Glutamatergic neuron (in vitro differentiated cells): ENCODE data around the gene NOLC1. TPM values are rescaled to one million over a fixed set of nuclear protein-coding genes. Genes with fewer than 3 reads are reported as not detected.

Source experiments
- DNase-seq: peaks from one replicate; pipeline ENCODE4 v3.0.0; 2022
- H3K27ac Mint-ChIP-seq: one replicate; pipeline ENCODE4 v1.8.0; 2020; ENCODE audit warnings: mild to moderate bottlenecking, mixed read lengths, inconsistent platforms; ENCODE audit not compliant: unreplicated experiment
- H3K27me3 Mint-ChIP-seq: one replicate; pipeline ENCODE4 v1.8.0; 2020; ENCODE audit warnings: mild to moderate bottlenecking, moderate library complexity, mixed read lengths, inconsistent platforms; ENCODE audit not compliant: unreplicated experiment
- H3K36me3 Mint-ChIP-seq: one replicate; pipeline ENCODE4 v1.8.0; 2020; ENCODE audit warnings: mild to moderate bottlenecking, mixed read lengths, inconsistent platforms; ENCODE audit not compliant: unreplicated experiment
- H3K4me1 Mint-ChIP-seq: one replicate; pipeline ENCODE4 v1.8.0; 2020; ENCODE audit warnings: mild to moderate bottlenecking, low read depth, mixed read lengths, inconsistent platforms; ENCODE audit not compliant: unreplicated experiment
- H3K4me3 Mint-ChIP-seq: one replicate; pipeline ENCODE4 v1.8.0; 2020; ENCODE audit warnings: mild to moderate bottlenecking, mixed read lengths, inconsistent platforms; ENCODE audit not compliant: unreplicated experiment
- H3K9me3 Mint-ChIP-seq: one replicate; pipeline ENCODE4 v1.8.0; 2020; ENCODE audit warnings: mild to moderate bottlenecking, moderate library complexity, mixed read lengths, inconsistent platforms; ENCODE audit not compliant: unreplicated experiment
- CTCF ChIP-seq: fragments of 200-600 bp; sonication (generic); IDR thresholded peaks from one replicate; pipeline ENCODE4 v1.5.0; 2021; ENCODE audit not compliant: partially characterized antibody, unreplicated experiment
- total RNA-seq: library from RNA; stranded (reverse); fragmentation: NEBNext Ultra II Directional; extraction: Animal tissue kit (Norgen Biotek cat#: 25700); gene quantifications from one replicate; pipeline ENCODE4 v1.2.1, GENCODE V29; 2021; ENCODE audit not compliant: unreplicated experiment

NOLC1 gene
- total RNA-seq, 1 donor from 2014 or later, result 59.5 TPM

- no peak for DNase-seq
- Mint-ChIP-seq H3K4me1 (no peaks in the 10 kb centered on the region), H3K4me3 (no peak overlapping the region), H3K27ac (no peak overlapping the region), H3K36me3 (no peaks in the 10 kb centered on the region), H3K27me3 (peaks cover 2% of the 10 kb centered on the region), H3K9me3 (peaks cover 2% of the 10 kb centered on the region)
- no peak for TF ChIP-seq CTCF
Measured at GRCh38 chr10:102163342-102163989, 11.3 kb downstream of the NOLC1 start.

GRCh38 chr10:102167861-102168260 lies 15.7 kb downstream of the NOLC1 start:
- H3K9me3 Mint-ChIP-seq, result no peaks in the 10 kb centered on the region
- no peak overlapping the region for H3K4me3 Mint-ChIP-seq
- H3K27me3 Mint-ChIP-seq, result peaks cover 8% of the 10 kb centered on the region
- no peak for DNase-seq
- no peaks in the 10 kb centered on the region for H3K36me3 Mint-ChIP-seq
- no peak for TF ChIP-seq CTCF
- no peak overlapping the region for H3K27ac Mint-ChIP-seq
- no peaks in the 10 kb centered on the region for H3K4me1 Mint-ChIP-seq

- Mint-ChIP-seq H3K9me3 (no peaks in the 10 kb centered on the region), H3K4me1 (no peaks in the 10 kb centered on the region), H3K36me3 (no peaks in the 10 kb centered on the region), H3K27me3 (peaks cover 8% of the 10 kb centered on the region), H3K27ac (no peak overlapping the region), H3K4me3 (no peak overlapping the region)
- DNase-seq, result no peak
- no peak for TF ChIP-seq CTCF
Measured at GRCh38 chr10:102170602-102171001, 18.4 kb downstream of the NOLC1 start.

- Mint-ChIP-seq H3K27ac (no peak overlapping the region), H3K36me3 (no peaks in the 10 kb centered on the region), H3K4me1 (no peaks in the 10 kb centered on the region), H3K4me3 (no peak overlapping the region), H3K9me3 (no peaks in the 10 kb centered on the region), H3K27me3 (peaks cover 8% of the 10 kb centered on the region)
- no peak for DNase-seq
- TF ChIP-seq CTCF, result no peak
Measured at GRCh38 chr10:102172288-102172687, 20.1 kb downstream of the NOLC1 start.

- no peak for DNase-seq
- H3K4me1 Mint-ChIP-seq, result no peaks in the 10 kb centered on the region
- no peak overlapping the region for H3K4me3 Mint-ChIP-seq
- peaks cover 5% of the 10 kb centered on the region for H3K27me3 Mint-ChIP-seq
- no peaks in the 10 kb centered on the region for H3K36me3 Mint-ChIP-seq
- TF ChIP-seq CTCF, result no peak
- no peak overlapping the region for H3K27ac Mint-ChIP-seq
- no peaks in the 10 kb centered on the region for H3K9me3 Mint-ChIP-seq
Measured at GRCh38 chr10:102175415-102175814, 23.2 kb downstream of the NOLC1 start.
